ENCODE measurements around the gene C18orf32.
"Not testable (repeated sequence)": the region's sequence is repeated elsewhere in the genome, so short reads cannot be mapped to it uniquely, and the experiment has no call there.

Gene C18orf32

DNA sequence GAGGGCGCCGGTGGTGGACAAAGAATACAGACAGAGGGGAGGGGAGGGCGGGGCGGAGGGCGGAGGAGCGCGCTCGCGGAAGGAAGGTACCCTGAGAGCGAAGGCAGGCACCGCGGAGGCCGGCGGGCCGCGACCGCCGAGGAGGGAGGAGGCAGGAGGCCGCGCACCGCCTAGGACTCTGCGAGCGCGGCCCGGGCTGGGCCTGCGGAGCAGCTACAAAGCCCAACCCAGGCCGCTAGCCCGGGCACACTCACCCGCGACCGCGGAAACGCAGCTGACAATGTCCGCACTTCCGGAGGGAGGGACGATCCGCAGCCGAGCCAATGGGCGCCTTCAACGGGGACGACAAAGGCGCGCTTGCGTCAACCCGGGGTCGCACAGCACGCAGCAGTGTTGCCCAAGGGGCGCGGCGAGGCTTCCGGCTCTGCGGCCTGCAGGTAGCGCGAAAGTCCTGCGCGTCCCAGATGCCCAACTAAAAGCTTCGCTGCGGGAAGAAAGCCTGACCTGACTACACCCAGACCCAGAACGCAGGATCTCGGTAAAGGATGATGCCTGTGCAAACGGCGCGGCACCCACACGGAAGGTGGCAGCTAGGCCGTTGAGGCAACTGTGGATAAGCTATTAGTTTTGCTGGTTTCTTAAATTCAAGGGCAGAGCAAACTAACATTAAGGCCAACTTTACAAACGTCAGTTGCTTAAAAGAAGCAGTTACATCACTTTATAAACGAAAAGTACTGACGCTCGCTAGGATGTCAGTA, at the start of gene C18orf32:
Gene C18orf32 (minus strand): TSS at position 282 of the 758 bp plus-strand sequence. CDS start 3,486 bp downstream, outside the sequence.
- peak; percentile 97 for DNase-seq

DNA sequence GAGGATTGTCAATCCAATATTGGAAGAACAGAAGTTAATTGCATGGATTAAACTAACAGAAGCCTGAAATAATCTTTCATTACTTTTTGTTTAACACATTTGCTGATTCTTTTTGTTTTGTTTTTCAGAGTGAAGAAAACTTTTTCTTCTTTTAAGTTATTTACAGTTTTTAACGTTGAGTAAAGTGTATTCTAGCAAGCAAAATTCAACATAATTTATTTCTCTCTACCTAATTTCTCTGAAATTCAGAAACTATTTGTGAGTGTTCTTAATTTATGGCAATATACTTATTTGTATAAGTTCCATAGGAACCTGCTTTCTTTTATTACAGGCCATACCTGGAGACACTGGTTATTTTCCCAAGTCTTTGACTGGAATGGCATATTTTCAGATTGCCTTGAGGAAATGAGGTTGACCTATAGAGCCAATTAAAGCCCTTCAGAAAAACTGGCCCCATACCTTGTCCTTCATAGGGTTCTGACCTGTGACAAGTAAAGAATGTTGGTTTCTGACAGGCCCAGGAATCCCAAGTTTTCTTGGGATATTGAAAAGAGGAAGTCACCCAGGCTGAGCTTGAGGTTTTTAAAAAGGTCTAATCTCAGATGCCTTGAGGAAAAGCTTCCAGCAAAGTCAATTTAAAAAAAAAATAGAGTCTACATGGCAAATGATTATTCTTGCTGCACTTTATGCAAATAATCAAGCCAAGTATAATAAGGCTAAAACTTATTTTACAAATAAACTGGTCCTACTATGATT, 48.0 kb upstream of the C18orf32 start:
- DNase-seq, result no peak

GRCh38 chr18:49531678-49532153, 44.7 kb upstream of the C18orf32 start:
- DNase-seq, result no peak

- no peak for DNase-seq
Measured at GRCh38 chr18:49529596-49529995, 42.6 kb upstream of the C18orf32 start.

DNA sequence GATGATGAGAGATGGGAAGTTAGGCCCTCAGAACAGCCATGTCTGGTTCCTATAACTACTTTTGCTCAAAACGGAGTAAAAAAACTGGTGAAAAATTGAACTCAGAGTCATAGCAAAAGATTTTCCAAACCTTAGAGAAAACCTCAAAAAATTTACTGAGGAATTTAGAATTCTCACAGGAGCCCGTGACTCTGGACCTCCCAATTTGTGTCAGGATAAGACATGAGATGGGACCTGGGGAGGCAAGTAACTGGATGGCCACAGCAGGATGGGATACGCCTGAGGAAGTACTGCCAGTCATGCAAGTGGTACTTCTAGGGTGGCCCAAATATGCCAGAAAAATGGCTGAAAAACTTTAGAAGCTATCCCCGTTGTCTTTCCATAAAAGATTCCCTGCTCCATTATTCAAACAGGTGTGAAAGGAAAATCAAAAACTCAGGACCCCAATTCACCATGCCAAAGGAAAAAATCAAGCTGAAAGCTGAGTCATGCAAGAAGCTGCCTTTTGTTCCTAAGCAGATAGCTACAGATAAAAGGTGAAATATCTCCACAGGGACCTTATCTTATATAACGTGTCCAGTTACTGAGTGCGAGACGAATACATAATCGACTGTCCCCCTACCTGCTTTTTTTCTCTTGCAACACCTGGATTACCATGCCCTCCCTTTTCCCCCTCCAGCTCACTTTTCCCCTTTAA, 40.7 kb upstream of the C18orf32 start:
- no peak for DNase-seq

- no peak for DNase-seq
Measured at GRCh38 chr18:49525981-49526380, 38.9 kb upstream of the C18orf32 start.

DNA sequence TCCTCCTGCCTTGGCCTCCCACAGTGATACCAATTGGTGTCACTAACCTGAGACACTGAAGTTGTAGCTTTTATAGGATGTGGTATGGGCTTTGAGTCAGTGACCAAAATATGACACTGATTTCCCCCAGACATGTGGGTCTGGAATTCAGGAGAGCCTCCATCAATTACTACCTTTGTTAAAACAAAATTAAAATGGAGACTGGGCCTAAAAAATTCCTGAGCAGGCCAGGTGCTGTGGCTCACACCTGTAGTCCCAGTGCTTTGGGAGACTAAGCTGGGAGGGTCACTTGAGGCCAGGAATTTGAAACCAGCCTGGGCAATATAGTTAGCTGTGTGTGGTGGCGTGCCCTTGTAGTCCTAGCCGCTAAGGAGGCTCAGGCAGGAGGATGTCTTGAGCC, 37.9 kb upstream of the C18orf32 start:
- DNase-seq, result no peak

- DNase-seq, result no peak
Measured at GRCh38 chr18:49524349-49524748, 37.3 kb upstream of the C18orf32 start.

GRCh38 chr18:49523580-49524093, 36.6 kb upstream of the C18orf32 start:
- DNase-seq, result not testable (repeated sequence)

DNA sequence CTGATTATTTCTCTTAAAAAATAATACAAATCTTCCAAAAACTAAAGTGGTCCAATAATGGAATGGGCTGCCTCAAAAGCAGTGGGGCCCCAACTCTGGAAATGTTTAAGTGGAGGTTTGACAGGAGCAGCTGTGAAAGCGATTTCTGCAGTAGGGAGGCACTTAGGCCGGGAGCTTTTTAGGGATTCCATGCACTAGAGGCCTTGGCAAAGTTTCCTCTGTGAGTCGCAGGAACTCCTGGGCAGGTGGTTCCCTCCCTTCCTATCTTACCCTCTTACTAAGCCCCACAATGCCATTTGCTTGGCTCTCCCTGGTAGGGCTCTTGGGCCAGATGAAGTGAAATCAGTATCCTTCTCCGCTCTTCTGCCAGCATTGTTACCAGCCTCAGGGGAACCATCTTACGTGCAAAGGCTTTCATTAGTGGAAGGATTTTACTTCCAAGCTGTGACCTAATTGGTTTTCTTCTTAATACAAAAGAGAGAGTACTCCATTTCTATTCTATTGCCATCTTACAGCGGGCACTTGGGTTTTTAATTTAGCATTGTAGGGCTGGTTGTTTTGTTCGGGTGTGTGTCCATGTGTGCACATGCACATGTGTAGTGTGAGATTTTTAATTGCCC, 34.3 kb upstream of the C18orf32 start:
- no peak for DNase-seq

DNA sequence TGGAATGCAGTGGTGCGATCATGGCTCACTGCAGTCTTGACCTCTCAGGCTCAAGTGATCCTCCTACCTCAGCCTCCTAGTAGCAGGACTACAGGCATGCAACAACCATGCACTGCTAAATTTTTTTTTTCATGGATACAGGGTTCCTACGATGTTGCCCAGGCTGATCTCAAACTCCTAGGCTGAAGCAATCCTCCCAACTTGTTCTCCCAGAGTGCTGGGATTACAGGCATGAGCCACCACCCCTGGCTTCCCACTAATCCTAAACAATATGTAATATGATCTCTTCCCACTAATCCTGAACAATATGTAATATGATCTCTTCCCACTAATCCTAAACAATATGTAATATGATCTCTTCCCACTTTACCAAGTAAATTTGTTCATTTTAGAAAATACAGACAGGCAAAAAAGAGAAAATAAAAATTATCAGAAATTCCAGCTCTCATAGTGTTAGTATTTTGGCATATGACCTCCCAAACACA, 33.7 kb upstream of the C18orf32 start:
- DNase-seq, result no peak

DNA sequence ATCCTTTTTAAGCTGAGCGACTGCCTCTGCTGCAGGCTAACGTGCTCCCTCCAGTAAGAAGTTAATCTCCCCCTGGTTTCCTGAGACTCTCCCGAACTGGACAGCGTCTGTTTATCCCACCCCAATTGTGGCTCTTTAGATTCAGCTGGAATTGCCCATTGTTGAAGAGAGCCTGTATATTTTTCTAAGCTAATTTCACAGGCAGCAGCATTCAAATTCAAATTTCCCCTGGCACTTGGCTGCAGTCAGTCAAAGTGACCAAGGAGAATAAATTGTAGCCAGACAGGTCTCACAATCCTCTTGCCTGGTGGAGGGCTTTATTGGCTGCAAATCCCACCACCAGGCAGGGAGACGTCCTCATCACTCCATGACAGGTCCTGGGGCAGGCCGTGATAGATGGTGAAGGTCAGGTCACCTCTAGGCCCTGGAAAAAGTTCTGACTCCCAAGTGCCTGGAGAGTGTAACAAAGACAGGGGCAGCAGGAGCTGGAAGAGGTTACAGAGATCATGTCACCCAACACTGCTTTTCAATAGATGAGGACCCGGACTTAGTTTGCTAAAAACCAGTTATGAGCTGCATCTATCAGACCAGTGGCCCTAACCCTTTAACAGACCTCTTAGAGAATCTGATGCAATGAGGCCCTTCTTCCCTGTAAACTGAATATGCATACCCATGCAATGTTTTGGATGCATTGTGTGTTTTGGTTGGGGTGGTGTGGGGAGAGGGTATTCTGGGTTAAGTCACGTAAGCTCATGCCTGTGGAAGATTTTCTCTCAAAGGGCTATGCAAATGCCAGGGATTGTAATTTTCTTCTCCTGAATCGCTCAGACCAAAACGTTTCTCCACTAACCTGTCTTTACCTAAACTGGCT, 32.3 kb upstream of the C18orf32 start:
- no peak for DNase-seq

DNA sequence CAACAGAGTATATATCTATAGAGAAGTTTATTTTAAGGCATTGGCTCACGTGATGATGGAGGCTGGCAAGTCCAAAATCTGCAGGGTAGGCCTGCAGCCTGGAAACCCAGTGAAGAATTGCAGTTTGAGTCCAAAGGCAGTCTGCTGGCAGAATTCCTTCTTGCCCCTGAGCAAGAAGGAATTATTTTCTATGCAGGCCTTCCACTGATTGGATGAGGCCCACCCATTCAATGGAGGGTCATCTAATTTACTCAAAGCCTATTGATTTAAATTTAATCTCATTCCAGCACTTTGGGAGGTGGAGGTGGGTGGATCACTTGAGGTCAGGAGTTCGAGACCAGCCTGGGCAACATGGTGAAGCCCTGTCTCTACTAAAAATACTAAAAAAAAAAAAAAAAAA, 30.4 kb upstream of the C18orf32 start:
- no peak for DNase-seq

- no peak for DNase-seq
Measured at GRCh38 chr18:49515516-49515915, 28.5 kb upstream of the C18orf32 start.

- not testable (repeated sequence) for DNase-seq
Measured at GRCh38 chr18:49515003-49515402, 28.0 kb upstream of the C18orf32 start.

DNA sequence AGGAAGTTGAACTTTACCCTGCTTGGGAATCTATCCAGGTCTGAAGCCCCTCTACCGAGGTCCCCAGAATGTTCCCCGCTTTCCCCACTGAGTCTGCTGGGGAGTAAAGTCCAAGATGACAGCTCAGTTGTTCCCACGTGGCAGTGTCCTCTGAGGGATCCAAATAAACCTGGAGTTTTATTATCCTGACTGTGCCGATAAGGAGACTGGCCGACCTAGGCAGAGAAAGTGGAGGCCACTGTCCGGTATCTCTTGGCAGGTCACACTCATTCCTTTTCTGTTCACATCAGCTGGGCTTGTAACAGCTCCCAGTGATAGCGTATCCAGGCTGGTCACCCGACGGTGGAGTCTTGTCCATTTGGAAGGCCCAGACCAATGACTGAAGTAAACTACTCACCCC, 27.5 kb upstream of the C18orf32 start:
- no peak for DNase-seq

DNA sequence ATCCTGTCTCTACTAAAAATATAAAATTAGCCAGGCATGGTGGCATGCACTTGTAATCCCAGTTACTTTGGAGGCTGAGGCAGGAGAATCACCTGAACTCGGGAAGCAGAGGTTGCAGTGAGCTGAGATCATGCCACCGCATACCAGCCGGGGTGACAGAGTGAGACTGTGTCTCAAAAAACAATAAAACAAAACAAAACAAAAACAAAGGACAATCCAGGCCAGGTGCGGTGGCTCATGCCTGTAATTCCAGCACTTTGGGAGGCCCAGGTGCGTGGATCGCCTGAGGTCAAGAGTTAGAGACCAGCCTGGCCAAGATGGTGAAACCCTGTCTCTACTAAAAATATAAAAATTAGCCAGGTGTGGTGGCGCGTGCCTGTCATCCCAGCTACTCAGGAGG, 25.8 kb upstream of the C18orf32 start:
- not testable (repeated sequence) for DNase-seq

DNA sequence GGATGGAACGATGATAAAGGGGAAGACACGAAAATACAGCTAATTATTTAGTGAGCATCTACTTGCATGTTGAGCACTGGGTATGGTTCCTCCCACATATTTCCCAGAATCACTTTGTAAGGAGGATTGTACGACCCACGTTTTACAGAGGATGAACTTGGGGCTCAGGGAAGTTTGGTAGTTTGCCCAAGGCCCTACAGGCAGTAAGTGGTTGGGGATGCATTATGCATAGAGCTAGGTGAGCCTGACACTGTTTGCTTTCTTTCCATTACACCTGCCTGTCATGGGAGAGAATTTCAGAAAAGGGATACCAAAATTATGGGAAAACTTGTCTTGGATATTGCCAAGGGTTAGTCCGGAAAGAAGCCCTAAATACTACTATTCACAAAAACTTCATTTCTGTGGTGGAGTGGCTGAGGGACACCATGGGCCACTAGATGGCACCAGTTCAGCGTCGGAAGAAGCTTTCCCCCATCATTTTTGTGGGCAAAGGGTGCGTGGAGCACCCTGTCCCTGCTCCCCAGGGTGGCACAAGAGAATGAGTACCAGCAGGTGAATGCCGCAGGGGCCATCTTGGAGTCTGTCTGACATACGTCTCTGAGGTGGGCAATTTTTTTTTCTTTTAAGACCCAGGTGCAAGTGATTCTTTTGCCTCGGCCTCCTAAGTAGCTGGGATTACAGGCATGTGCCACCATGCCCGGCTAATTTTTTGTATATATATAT, 23.5 kb upstream of the C18orf32 start:
- DNase-seq, result peak; percentile 61

GRCh38 chr18:49506438-49506837, 19.4 kb upstream of the C18orf32 start:
- DNase-seq, result not testable (repeated sequence)

GRCh38 chr18:49503931-49504330, 16.9 kb upstream of the C18orf32 start:
- no peak for DNase-seq
